Progenitor cell of endocrine pancreas (in vitro differentiated cells): ENCODE results near the gene ATP5ME. TPM values are rescaled to one million over a fixed set of nuclear protein-coding genes. Genes with fewer than 3 reads are reported as not detected.

Experiments
- DNase-seq: peaks from one replicate; pipeline ENCODE4 v3.0.0; 2021; ENCODE audit warnings: low spot score; ENCODE audit not compliant: unreplicated experiment
- H3K27ac Mint-ChIP-seq: 2 replicates; pipeline ENCODE4 v1.8.0; 2021; ENCODE audit warnings: mild to moderate bottlenecking, moderate library complexity, mixed read lengths
- H3K27me3 Mint-ChIP-seq: 2 replicates; pipeline ENCODE4 v1.8.0; 2021; ENCODE audit warnings: mixed read lengths
- H3K36me3 Mint-ChIP-seq: 2 replicates; pipeline ENCODE4 v1.8.0; 2022; ENCODE audit warnings: mixed read lengths; ENCODE audit not compliant: insufficient read depth
- H3K4me1 Mint-ChIP-seq: 2 replicates; pipeline ENCODE4 v1.8.0; 2021; ENCODE audit warnings: low read depth, mixed read lengths
- H3K4me3 Mint-ChIP-seq: 2 replicates; pipeline ENCODE4 v1.8.0; 2021; ENCODE audit warnings: low read depth, mild to moderate bottlenecking, moderate library complexity, mixed read lengths
- H3K9me3 Mint-ChIP-seq: 2 replicates; pipeline ENCODE4 v1.8.0; 2021; ENCODE audit warnings: low read depth, mixed read lengths
- CTCF ChIP-seq: fragments of 200-600 bp; sonication (generic); IDR thresholded peaks from one replicate; pipeline ENCODE4 v1.5.0; 2021; ENCODE audit warnings: antibody characterized with exemption, mild to moderate bottlenecking; ENCODE audit not compliant: unreplicated experiment
- total RNA-seq: library from RNA; stranded (reverse); gene quantifications from 2 replicates; pipeline ENCODE4 v1.2.1, GENCODE V29; 2021

Gene ATP5ME
- total RNA-seq, 1 donor from 2014 or later = 235 TPM

DNA sequence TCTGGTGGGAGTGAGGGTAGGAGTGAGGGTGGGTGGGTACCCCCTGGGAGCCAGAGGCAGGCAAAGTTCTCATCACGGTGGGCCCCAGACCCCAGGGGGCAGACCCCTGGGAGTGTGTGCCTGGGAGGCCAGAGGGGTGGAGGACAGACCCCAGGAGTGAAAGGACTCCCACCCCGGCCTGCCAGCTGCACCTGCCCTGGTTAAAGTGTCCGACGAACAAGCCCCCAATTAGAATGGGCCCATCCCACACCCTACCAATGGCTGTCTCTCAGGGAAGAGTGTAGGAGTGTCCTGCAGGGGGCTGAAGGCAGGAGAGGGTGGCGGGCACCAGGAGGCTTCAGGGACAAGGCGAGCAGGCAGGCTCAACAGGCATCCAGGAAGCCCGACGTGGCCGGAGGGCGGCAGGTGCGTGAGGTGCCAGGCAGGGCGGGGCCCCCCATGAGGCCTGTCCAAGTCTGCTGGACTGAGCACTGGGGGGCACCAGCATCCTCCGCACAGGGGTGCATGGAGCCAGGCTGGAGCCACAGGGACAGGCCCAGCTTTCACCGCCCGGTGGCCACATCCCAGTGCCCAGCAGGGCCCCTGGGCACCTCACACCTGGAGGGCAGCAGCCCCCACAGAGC lies 40.0 kb downstream of the ATP5ME start:
- H3K27me3 Mint-ChIP-seq = peaks cover 15% of the 10 kb centered on the region
- no peak overlapping the region for H3K4me3 Mint-ChIP-seq
- H3K4me1 Mint-ChIP-seq = peaks cover 6% of the 10 kb centered on the region
- no peaks in the 10 kb centered on the region for H3K36me3 Mint-ChIP-seq
- no peaks in the 10 kb centered on the region for H3K9me3 Mint-ChIP-seq
- DNase-seq = no peak
- TF ChIP-seq CTCF = no peak
- no peak overlapping the region for H3K27ac Mint-ChIP-seq

DNA sequence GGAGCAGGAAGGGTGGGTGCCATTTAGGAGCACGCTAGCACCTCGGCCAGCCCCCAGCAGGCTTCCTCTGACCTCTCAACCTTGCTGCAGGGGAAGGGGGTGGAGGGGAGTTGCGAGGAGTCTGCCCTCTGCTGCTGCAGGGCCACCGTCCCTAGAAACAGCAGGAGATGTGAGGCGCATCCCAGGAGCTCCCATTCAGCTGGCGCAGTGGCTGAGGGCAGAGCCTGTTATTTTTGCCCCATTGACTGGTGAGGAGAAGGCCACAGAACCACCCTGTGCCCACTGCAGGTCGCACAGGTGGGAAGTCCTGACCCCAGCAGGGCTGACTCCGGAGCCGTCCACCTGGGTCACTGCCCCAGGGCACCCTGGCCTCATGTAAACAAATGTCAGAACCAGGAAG lies 40.7 kb downstream of the ATP5ME start:
- DNase-seq = no peak
- no peak overlapping the region for H3K4me3 Mint-ChIP-seq
- no peaks in the 10 kb centered on the region for H3K36me3 Mint-ChIP-seq
- H3K9me3 Mint-ChIP-seq = no peaks in the 10 kb centered on the region
- no peak for TF ChIP-seq CTCF
- peaks cover 6% of the 10 kb centered on the region for H3K4me1 Mint-ChIP-seq
- H3K27me3 Mint-ChIP-seq = peaks cover 15% of the 10 kb centered on the region
- no peak overlapping the region for H3K27ac Mint-ChIP-seq

DNA sequence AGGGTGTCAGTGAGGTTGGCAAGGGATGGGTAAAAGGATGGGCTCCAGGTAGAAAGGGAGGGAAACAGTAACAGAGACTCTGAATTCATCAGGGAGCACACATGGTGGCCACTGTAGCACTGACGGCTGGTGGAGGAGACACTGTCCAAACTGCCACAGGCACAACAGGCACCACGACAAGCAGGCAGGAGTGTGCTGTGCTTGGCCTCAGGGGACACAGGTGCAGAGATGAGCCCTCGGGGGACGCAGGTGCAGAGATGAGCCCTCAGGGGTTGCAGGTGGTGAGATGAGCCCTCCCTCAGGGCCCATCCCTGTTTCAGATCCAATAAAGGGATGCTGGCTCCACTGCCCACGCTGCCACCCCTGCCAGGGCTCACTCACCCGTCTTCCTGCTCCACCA lies 41.1 kb downstream of the ATP5ME start:
- no peak overlapping the region for H3K4me3 Mint-ChIP-seq
- H3K9me3 Mint-ChIP-seq = no peaks in the 10 kb centered on the region
- H3K27me3 Mint-ChIP-seq = peaks cover 15% of the 10 kb centered on the region
- no peak overlapping the region for H3K27ac Mint-ChIP-seq
- peaks cover 6% of the 10 kb centered on the region for H3K4me1 Mint-ChIP-seq
- no peak for TF ChIP-seq CTCF
- DNase-seq = no peak
- no peaks in the 10 kb centered on the region for H3K36me3 Mint-ChIP-seq

- no peak for TF ChIP-seq CTCF
- H3K36me3 Mint-ChIP-seq = no peaks in the 10 kb centered on the region
- no peak overlapping the region for H3K4me3 Mint-ChIP-seq
- H3K27ac Mint-ChIP-seq = no peak overlapping the region
- no peak for DNase-seq
- H3K27me3 Mint-ChIP-seq = peaks cover 15% of the 10 kb centered on the region
- no peaks in the 10 kb centered on the region for H3K9me3 Mint-ChIP-seq
- H3K4me1 Mint-ChIP-seq = peaks cover 6% of the 10 kb centered on the region
Measured at GRCh38 chr4:632196-632790, 41.8 kb downstream of the ATP5ME start.

GRCh38 chr4:630656-631055 lies 43.4 kb downstream of the ATP5ME start:
- H3K4me3 Mint-ChIP-seq = no peak overlapping the region
- no peak for TF ChIP-seq CTCF
- no peak for DNase-seq
- H3K27ac Mint-ChIP-seq = no peak overlapping the region
- no peaks in the 10 kb centered on the region for H3K9me3 Mint-ChIP-seq
- peaks cover 6% of the 10 kb centered on the region for H3K4me1 Mint-ChIP-seq
- no peaks in the 10 kb centered on the region for H3K36me3 Mint-ChIP-seq
- peaks cover 12% of the 10 kb centered on the region for H3K27me3 Mint-ChIP-seq
